Spleen (tissue), 11 donors: ENCODE results near the gene ST6GALNAC2. TPM values are rescaled to one million over a fixed set of nuclear protein-coding genes. Genes with fewer than 3 reads are reported as not detected.

ENCODE experiments used
- DNase-seq: peaks from one replicate; pipeline ENCODE4 v3.0.0-alpha.2; 2020
- H3K27ac ChIP-seq, 8 donors: fragments of 200-600 bp; sonication (generic) in 7 of 8; 1 replicate in 4 of 8; 2 replicates in 4 of 8; pipeline versions ENCODE4 v1.5.0 to v1.8.0; 2016 to 2021; ENCODE audit warnings: inconsistent platforms in 4 of 8, mild to moderate bottlenecking in 4 of 8, moderate library complexity in 1 of 8
- H3K27me3 ChIP-seq, 7 donors: fragments of 200-600 bp; sonication (generic) in 6 of 7; replicated peaks in 1 of 7; 1 replicate in 4 of 7; 2 replicates in 3 of 7; pipeline versions ENCODE4 v1.5.0 to v1.8.0; 2016 to 2021; ENCODE audit warnings: inconsistent platforms in 3 of 7, mild to moderate bottlenecking in 1 of 7
- H3K36me3 ChIP-seq, 6 donors: fragments of 200-600 bp; sonication (generic) in 5 of 6; 1 replicate in 4 of 6; 2 replicates in 2 of 6; pipeline versions ENCODE4 v1.5.0 to v1.8.0; 2016 to 2021; ENCODE audit warnings: inconsistent platforms in 2 of 6
- H3K4me1 ChIP-seq, 6 donors: fragments of 200-600 bp; sonication (generic) in 5 of 6; 1 replicate in 3 of 6; 2 replicates in 3 of 6; pipeline versions ENCODE4 v1.5.0 to v1.8.0; 2016 to 2021; ENCODE audit warnings: inconsistent platforms in 3 of 6
- H3K4me3 ChIP-seq, 8 donors: fragments of 200-600 bp; sonication (generic) in 7 of 8; 1 replicate in 4 of 8; 2 replicates in 4 of 8; pipeline versions ENCODE4 v1.5.0 to v1.8.0; 2016 to 2021; ENCODE audit warnings: inconsistent platforms in 4 of 8, mild to moderate bottlenecking in 4 of 8, moderate library complexity in 2 of 8
- H3K9me3 ChIP-seq, 8 donors: fragments of 200-600 bp; sonication (generic) in 7 of 8; 1 replicate in 4 of 8; 2 replicates in 4 of 8; pipeline versions ENCODE4 v1.5.0 to v1.8.0; 2016 to 2021; ENCODE audit warnings: inconsistent platforms in 4 of 8
- POLR2A ChIP-seq, 3 donors: fragments of 450-650 bp; IDR thresholded peaks; one replicate each; pipeline ENCODE4 v1.5.1; 2017; ENCODE audit warnings: antibody characterized with exemption in 3 of 3, mild to moderate bottlenecking in 1 of 3
- POLR2AphosphoS5 ChIP-seq, 3 donors: sonication (generic); formaldehyde crosslinking; IDR thresholded peaks; one replicate each; pipeline ENCODE4 v1.5.1; 2017; ENCODE audit warnings: antibody characterized with exemption in 3 of 3
- WGBS, 5 donors: extraction: QIAGEN DNeasy Blood & Tissue Kit in 3 of 5; methylation state at CpG; one replicate each; pipeline versions ENCODE4 v1.1.5 to v1.1.7; 2013 to 2018; 5-methylcytosine and 5-hydroxymethylcytosine counted together
- intact Hi-C: fragments of 100-400 bp; cut with DNase I; formaldehyde crosslinking; loops from one replicate; pipeline ENCODE4 v1.15.0; 2023; ENCODE audit warnings: low total_unique reads
- polyA plus RNA-seq, 3 donors: library from polyadenylated mRNA; stranded (reverse); fragments of 200-250 nt; gene quantifications; one replicate each; pipeline ENCODE4 v1.2.1, GENCODE V29; 2013
- total RNA-seq, 7 donors: library from RNA; depleted of rRNA in 3 of 7; stranded (reverse); fragments of >200 nt in 3 of 7; fragmentation: NEBNext Ultra II Directional in 4 of 7; extraction: Animal tissue kit (Norgen Biotek cat#: 25700) in 4 of 7; gene quantifications; one replicate each; pipeline versions ENCODE4 v1.1.0 to v1.2.1, GENCODE V29; 2016 to 2021
- TF ChIP-seq, protein P1 (sequence below), 11 experiments: fragments of 200-600 bp in 7 of 11; fragments of 450-650 bp in 4 of 11; sonication (generic) in 4 of 11; IDR thresholded peaks in 8 of 11; conservative IDR thresholded peaks in 3 of 11; 1 replicate in 7 of 11; 2 replicates in 4 of 11; pipeline versions ENCODE4 v1.4.0 to v1.8.0; 2016 to 2021; ENCODE audit warnings: antibody characterized with exemption in 11 of 11, inconsistent platforms in 4 of 11, mild to moderate bottlenecking in 1 of 11
- donor health status: healthy with polysubstance abuse.
- donor health status: DM: no; HTN: no; CAD: no; lungs with moderate emphysema.
- donor health status: DM: no; HTN: no; CAD: no.
- donor health status: Bipolar disorder and iron deficiency.
- donor health status: healthy.
- donor health status: DM: no; HTN: no; CAD: no.
- donor health status: DM: yes; HTN: yes; CAD: no.

The ST6GALNAC2 gene
- total and polyA plus RNA-seq, 10 donors, result 1.1 to 15.7 (median 8.7) TPM

GRCh38 chr17:76570457-76570856 lies 15.2 kb downstream of the ST6GALNAC2 start:
- Histone ChIP-seq H3K36me3 (peaks cover 0 to 25% (median 11%) of the 10 kb centered on the region in 6 donors), H3K27ac (peak overlapping the region in 1 of 8 donors; percentile 24), H3K4me3 (no peak overlapping the region), H3K9me3 (no peaks in the 10 kb centered on the region), H3K27me3 (no peaks in the 10 kb centered on the region), H3K4me1 (peaks cover 4 to 50% (median 20%) of the 10 kb centered on the region in 6 donors)
- WGBS, 5 donors, result 79 to 95% (median 93%) methylated on average over 7 of the region's 7 CpGs
- intact Hi-C loops, result no loop called here
- DNase-seq, result peak; percentile 58
- TF ChIP-seq POLR2AphosphoS5 (IDR thresholded peaks at IDR 0.05) (no peak), POLR2A (IDR thresholded peaks at IDR 0.05) (no peak)
- TF ChIP-seq, protein P1, sequence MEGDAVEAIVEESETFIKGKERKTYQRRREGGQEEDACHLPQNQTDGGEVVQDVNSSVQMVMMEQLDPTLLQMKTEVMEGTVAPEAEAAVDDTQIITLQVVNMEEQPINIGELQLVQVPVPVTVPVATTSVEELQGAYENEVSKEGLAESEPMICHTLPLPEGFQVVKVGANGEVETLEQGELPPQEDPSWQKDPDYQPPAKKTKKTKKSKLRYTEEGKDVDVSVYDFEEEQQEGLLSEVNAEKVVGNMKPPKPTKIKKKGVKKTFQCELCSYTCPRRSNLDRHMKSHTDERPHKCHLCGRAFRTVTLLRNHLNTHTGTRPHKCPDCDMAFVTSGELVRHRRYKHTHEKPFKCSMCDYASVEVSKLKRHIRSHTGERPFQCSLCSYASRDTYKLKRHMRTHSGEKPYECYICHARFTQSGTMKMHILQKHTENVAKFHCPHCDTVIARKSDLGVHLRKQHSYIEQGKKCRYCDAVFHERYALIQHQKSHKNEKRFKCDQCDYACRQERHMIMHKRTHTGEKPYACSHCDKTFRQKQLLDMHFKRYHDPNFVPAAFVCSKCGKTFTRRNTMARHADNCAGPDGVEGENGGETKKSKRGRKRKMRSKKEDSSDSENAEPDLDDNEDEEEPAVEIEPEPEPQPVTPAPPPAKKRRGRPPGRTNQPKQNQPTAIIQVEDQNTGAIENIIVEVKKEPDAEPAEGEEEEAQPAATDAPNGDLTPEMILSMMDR (IDR thresholded peaks at IDR 0.05 in 8 of 11, conservative IDR thresholded peaks at IDR 0.05 in 3 of 11), result no peak

DNA sequence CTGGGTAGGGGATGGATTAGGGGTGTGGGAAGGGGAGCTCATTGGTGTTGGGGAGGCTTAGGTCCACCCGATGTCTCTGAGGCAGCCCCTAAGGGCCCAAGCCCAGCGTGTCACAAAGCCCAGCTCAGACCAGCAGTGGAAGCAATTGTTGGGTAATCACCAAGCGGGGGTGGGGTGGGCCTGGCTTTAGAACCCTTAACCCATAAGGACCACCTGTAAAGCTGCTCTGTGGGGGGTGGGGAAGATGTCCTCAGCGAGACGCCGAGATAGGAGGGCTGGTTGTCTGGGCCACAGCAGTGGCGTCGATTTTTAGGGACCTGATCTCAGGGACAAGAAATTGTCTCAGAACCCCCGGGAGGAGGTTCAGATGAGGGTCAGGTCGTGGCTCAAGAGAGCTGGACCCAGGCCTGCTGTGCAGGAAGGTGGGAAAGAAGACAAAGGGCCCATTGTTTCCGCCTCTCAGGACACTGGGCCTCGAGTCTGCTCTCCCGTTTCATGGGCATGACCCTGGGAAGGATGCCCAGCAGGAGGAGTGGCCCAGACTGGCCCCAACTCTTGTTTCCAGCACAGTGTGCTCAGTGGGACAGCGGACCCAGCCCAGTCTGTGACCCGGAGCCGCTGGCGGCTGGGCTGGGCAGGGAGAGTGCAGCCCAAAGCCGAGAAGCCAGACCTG lies 15.9 kb downstream of the ST6GALNAC2 start:
- DNase-seq, result peak; percentile 82
- WGBS, 5 donors, result 60 to 80% (median 70%) methylated on average over 18 of the region's 18 CpGs
- H3K36me3 ChIP-seq, result peaks cover 0 to 32% (median 16%) of the 10 kb centered on the region in 6 donors
- H3K27me3 ChIP-seq, result no peaks in the 10 kb centered on the region
- H3K9me3 ChIP-seq, result no peaks in the 10 kb centered on the region
- H3K4me3 ChIP-seq, result no peak overlapping the region
- H3K4me1 ChIP-seq, result peaks cover 4 to 50% (median 20%) of the 10 kb centered on the region in 6 donors
- intact Hi-C loops, result no loop called here
- TF ChIP-seq POLR2AphosphoS5 (IDR thresholded peaks at IDR 0.05) (peak; percentile 40 to 74 (median 70)), POLR2A (IDR thresholded peaks at IDR 0.05) (no peak)
- TF ChIP-seq, protein P1 (IDR thresholded peaks at IDR 0.05 in 8 of 11, conservative IDR thresholded peaks at IDR 0.05 in 3 of 11), result peak in 1 of 11 experiments; percentile 14
- peak overlapping the region in 1 of 8 donors; percentile 24 for H3K27ac ChIP-seq

- H3K4me3 ChIP-seq, result no peak overlapping the region
- WGBS, 5 donors, result 24 to 33% (median 29%) methylated on average over 19 of the region's 19 CpGs
- DNase-seq, result peak; percentile 69
- H3K9me3 ChIP-seq, result no peaks in the 10 kb centered on the region
- intact Hi-C loops, result no loop called here
- H3K27me3 ChIP-seq, result no peaks in the 10 kb centered on the region
- TF ChIP-seq POLR2A (IDR thresholded peaks at IDR 0.05), result no peak
- TF ChIP-seq POLR2AphosphoS5 (IDR thresholded peaks at IDR 0.05), result peak in 1 of 3 donors; percentile 17
- H3K27ac ChIP-seq, result no peak overlapping the region
- H3K4me1 ChIP-seq, result peaks cover 4 to 50% (median 20%) of the 10 kb centered on the region in 6 donors
- H3K36me3 ChIP-seq, result peaks cover 0 to 41% (median 21%) of the 10 kb centered on the region in 6 donors
Measured at GRCh38 chr17:76568811-76569221, 16.8 kb downstream of the ST6GALNAC2 start.

DNA sequence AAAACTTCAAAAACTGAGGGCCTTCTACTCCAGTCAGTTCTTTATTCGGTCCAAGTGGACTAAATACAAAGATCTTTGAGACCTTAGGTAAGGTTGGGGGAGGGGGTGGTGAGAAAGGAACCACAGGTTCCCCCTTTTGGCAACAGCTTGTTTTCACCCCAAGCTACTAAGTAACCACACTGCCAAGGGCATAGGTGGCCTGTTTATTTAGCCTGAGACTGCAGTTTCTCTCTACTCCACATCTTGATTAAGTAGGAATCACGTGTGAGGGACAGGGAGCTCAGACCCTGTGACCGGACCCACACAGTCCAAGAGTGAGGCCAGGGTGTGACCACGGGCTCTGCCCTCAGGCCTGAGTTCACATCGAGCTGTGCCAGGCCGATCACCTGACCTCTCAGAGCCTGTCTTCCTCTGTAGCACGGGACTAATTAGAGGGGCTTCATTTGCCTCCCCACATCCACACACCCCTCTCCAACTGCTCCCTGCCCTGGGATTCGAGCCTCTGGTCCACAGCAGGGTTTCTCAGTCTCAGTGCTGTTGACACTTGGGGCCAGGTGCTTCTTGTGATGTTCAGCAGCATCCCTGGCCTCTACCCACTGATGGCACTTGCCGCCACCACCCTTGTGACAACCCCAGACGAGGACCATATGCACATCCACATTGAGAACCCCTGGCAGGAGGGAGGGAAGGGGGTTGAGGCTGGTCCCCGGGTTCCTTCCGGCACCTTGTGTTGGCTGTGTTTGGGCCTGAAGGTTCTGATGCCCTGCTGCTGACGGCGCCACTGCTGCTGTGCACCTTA lies 17.8 kb downstream of the ST6GALNAC2 start:
- no peaks in the 10 kb centered on the region for H3K9me3 ChIP-seq
- H3K27me3 ChIP-seq, result no peaks in the 10 kb centered on the region
- H3K4me3 ChIP-seq, result peak overlapping the region in 1 of 8 donors; percentile 26
- TF ChIP-seq, protein P1 (IDR thresholded peaks at IDR 0.05 in 8 of 11, conservative IDR thresholded peaks at IDR 0.05 in 3 of 11), result peak in 1 of 11 experiments; percentile 12
- TF ChIP-seq POLR2A (IDR thresholded peaks at IDR 0.05) (no peak), POLR2AphosphoS5 (IDR thresholded peaks at IDR 0.05) (peak; percentile 35 to 63 (median 50))
- peaks cover 0 to 51% (median 25%) of the 10 kb centered on the region in 6 donors for H3K36me3 ChIP-seq
- peak overlapping the region in 5 of 8 donors; percentile 26 to 75 (median 69) for H3K27ac ChIP-seq
- peaks cover 4 to 57% (median 24%) of the 10 kb centered on the region in 6 donors for H3K4me1 ChIP-seq
- 54 to 70% (median 58%) methylated on average over 10 to 14 of the region's 14 CpGs for WGBS, 5 donors
- DNase-seq, result peak; percentile 79
- intact Hi-C loops, result no loop called here
